Iris pigment epithelial cell (primary cell): ENCODE measurements around the gene GLYATL1.

Source experiments
- DNase-seq: peaks from one replicate; pipeline ENCODE4 v3.0.0-alpha.2; 2011; ENCODE audit warnings: low read depth

GLYATL1 gene

DNA sequence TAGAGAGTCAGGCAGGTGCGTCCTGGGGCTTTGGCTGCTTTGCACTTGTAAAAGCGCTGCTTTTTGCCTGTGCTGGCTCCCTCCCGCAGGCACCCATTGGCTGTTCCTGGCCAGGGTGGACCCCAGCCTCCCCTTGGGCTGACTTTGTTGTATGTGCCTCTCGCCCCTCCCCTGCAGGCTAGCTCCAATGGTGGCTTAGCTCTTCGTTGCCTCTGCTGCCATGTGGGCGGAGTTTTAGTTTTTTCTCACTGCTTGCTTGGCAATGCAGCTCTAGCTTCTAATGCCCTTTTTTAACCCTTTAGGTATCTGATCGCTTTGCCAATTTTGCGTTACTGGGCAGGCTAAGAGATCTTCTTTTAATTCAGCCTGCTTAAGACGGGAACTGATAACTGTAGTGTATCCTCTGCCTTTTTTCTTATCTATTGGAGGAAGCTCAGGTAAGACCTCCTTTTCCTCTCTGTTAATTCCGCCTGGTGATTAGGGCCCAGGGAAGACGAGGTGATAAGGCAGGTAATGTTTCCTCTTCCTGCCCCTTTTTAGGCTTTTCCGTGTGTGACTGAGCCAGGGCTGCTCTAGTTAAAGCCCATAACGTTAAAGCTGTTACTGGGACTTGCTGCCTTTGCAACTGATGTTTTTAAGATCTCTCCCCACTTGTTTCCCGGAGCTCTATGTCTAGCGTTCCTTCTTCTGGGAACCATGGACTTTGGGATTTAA, 11.7 kb upstream of the GLYATL1 start:
- peak; percentile 52 for DNase-seq

- DNase-seq = peak; percentile 5
Observed at GRCh38 chr11:58928107-58928499, 11.2 kb upstream of the GLYATL1 start.

DNA sequence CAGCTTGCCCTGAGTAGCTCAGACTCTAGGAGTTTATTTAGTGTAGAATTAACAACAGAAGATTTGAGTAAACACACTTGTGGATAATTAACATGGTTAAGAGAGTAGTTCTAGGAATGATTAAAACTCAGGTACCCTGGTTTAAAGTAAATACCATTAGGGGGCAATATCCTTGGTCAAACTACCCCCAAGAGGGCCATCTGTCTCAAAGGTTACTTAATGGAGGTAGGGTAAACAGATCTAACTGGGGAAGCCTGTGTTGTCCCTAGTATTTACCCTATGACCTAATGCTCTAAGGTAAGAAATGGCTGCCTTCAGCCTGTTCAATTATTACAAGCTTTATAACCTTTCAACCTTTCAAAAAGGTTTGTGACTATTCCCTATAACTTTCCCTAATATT, 10.6 kb upstream of the GLYATL1 start:
- no peak for DNase-seq

- DNase-seq = no peak
Observed at GRCh38 chr11:58930926-58931325, 8.4 kb upstream of the GLYATL1 start.

- no peak for DNase-seq
Observed at GRCh38 chr11:58933661-58934060, 5.6 kb upstream of the GLYATL1 start.

DNA sequence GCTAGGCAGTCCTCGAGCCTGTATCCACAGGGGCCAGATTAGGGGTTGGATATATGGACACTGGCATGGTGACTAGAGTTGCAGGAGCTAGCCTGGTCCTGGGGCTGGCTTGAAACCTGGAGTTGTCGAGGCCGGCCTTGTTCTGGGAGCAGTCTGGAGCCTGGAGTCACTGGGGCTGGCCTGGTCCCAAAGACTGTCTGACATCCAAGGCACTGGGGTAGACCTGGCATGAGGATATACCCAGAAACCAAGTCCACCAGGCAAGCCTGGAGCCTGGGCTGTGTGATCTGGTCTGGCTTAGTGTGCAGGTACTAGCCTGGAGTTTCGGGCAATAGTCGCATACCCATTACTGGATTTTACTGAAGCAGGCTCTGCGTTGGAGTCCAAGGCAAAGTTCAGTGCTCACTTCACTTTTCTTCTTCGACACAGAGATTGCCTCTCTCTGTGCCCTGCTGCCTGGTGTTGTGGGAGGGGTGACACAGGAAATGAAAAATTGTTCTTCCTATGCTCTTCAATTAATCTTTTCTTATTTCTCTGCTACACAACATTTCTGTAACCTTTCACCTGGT, 4.3 kb upstream of the GLYATL1 start:
- no peak for DNase-seq

- no peak for DNase-seq
Observed at GRCh38 chr11:58938398-58938797, 890 bp upstream of the GLYATL1 start.

GRCh38 chr11:58940028-58940427, 740 bp downstream of the GLYATL1 start:
- DNase-seq = no peak

DNA sequence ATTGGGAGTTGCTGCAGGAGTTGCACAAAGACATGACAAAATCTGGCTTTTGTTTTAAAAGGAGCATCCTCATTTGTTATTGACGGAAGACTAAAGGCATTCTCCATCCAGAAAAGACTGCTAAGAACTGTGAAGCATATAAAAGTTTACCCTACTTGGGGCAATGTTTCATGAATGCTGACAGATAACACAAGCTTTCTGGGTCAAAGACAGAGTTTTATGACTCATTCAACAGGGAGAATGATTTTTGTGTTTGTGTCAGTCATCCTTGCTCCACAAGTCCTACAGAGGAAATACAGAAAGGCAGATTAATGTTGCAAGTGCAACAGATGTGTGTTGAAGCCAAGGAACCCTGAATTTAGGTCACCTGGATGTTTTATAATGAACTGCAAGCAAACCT, 2.5 kb downstream of the GLYATL1 start:
- peak; percentile 4 for DNase-seq

DNA sequence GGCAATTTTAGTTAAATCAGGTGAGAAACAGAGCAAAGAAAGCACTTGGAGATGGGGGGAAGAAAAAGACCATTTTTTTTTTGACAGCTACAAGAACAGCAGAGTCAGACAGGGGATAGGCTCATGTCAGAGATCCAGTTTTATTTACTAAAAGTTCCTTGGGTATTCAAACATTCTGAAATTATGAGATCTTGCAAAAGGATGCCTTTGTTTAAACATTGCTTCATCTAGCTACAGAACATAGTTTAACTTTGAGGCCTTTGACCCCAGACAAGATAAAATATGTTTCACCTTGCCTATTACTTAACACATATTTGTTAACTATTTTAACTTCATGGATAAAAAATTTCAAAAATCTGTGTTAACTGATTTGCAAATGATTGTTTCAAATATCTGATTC, 6.4 kb downstream of the GLYATL1 start:
- no peak for DNase-seq

- no peak for DNase-seq
Observed at GRCh38 chr11:58949184-58949583, 9.9 kb downstream of the GLYATL1 start.

- DNase-seq = no peak
Observed at GRCh38 chr11:58957922-58958321, 18.6 kb downstream of the GLYATL1 start.

DNA sequence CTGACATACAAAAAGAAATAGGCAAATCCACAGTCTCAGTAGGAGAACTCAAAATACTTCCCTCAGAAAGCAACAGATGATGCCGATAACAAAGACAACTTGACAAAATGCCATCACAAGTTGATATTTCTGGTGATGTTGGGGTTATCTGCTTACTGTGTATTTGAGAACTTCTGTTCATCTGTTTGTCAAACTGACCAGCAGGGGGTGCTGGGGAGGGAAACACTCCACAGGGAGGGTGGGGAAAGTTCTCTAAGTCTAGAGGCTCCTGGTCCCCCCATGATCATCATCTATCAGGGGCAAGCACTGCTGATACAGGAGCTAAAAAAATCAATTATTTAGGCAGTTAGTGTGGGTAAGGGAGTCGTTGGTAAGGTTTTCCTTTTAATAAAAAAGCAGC, 19.2 kb downstream of the GLYATL1 start:
- peak; percentile 5 for DNase-seq

DNA sequence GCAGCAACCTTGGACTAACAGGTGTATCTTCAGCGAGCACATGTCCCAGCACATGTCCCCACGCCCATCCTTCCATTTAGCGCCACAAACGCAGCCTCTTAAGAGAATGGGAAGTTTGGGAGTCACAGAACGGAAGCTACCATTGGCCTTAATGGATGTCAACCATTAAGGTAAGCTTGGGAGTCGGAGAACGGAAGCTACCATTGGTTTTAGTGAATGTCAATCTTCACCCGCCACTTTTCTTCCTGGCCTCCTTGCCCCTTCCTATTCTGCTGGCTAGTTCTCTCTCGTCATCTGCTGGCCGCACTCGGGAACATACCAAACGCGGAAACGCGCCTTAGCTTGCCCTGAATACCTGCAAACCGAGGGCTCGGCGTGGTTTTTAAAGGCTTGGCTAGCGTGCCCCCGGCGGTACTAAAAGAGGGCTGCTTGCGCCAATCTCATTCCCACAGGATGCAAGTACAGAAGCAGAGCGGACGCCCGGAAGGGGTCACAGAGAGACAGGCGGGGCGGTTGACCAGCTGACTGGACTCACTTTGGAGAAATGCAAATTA, 24.3 kb downstream of the GLYATL1 start:
- peak; percentile 72 for DNase-seq

DNA sequence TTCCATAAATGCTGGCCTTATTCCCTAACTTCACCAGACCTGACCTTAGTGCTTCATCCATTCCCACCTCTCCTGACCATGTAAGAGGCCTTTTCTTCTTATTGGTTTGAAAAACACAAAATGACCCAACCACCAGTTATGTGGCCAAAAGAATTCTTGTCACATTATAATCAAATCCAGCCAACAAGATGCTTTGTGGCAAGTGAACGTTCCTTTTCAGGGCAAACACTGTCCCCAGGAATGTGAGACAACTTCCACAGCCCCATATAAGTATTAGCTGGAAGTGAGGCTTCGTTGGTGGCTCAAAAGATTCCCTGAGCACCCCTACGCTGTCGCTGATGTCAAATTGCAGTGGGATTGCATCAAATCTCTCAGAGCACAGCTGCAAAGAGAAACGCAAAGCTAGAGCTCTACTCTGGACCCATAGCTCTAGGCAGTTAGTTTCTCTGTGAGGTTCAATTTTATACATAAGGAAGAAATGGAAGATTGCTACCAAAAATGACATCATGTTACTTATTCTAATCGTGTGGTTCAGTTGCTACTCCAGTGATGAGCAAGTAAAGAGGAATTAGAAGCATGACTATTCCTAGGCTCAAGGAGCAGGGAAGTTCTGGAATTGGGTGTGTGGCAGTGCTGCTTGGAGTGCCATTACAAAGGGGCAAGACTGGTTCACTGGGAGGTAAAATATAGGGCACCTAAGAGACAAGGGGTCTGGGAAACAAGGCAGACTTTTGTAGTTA, 26.1 kb downstream of the GLYATL1 start:
- peak; percentile 8 for DNase-seq

- no peak for DNase-seq
Observed at GRCh38 chr11:58968251-58968711, 29.0 kb downstream of the GLYATL1 start.

- no peak for DNase-seq
Observed at GRCh38 chr11:58977470-58977869, 38.2 kb downstream of the GLYATL1 start.

GRCh38 chr11:58979222-58979621, 39.9 kb downstream of the GLYATL1 start:
- DNase-seq = no peak

DNA sequence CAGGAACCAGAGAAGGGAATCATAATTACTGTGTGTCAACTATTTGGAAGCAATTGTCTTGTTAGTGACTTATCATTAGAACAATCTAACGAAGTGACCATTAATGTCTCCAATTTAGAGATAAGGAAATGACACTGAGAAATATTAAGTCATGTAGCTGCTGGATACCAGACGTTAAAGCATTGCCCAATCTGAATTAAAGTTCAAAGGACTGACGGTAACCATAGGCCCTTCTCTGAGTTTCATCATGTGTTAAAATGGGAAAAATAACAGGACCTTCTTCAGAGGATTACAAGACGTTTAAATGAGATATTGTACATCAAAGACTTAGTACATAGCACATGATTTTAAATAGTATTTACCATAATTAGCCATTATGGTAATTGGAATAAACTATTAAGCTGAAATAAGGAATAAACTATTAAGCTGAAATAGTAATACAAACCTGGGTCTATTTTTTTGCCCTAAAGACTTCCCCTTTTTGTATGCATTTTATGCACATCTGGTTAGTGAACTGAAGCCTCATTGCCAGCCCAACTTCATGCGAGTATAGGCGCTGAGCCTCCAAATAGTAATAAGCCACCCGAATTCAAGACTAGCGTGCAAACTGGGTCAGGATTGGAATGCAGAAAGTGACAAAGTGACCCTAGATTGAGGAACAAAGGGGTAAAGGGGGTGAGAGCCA, 41.0 kb downstream of the GLYATL1 start:
- DNase-seq = no peak

DNA sequence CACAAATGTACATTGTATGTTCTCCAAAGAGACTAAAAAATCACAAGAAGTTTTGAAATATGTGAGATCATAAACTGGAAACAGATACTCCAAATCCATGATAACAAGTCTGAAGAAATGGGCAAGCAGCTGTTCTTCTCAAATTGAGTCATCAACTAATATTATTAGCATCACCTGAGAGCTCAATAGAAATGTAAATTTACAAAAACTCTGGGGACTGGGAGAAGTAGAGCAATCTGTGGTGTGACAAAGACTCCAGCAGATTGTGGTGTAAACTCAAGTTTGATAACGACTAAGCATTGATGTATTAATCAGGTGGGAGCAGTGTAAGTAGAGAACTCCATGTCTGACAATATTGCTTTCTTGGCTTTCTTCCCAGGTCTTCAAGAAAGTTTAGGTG, 53.2 kb downstream of the GLYATL1 start:
- DNase-seq = no peak

DNA sequence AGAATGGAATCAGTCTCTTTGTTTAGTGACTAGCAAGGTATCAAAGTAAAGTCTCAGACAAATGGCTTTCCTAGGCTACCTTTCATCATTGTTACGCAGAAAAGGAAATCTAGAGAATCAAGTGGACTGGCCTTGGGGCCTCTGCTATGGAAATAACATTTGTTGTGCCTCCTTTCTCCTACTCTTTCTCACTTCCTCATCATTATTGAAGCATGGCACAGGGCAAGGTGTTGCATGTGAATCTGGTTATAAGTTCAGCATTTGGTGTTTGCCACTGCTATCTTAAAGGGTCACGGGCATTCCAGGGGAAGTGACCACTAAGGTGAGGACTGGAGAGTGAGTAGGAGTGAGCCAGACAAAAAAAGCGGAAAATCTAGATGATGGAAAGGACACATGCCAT, 54.9 kb downstream of the GLYATL1 start:
- DNase-seq = no peak
